DND-41 (cell line): Measurements from ENCODE around the gene MTARC2.

Experiments
- CTCF ChIP-seq: IDR thresholded peaks from 2 replicates; pipeline ENCODE4 v1.5.1; 2012; ENCODE audit warnings: borderline replicate concordance, low read length, moderate library complexity, mild to moderate bottlenecking; ENCODE audit not compliant: poor library complexity, severe bottlenecking; ENCODE audit errors: extremely low read depth
- EZH2 ChIP-seq: IDR thresholded peaks from 3 replicates; pipeline ENCODE4 v1.6.1; 2012; ENCODE audit warnings: borderline replicate concordance, low read depth, mild to moderate bottlenecking, moderate library complexity, low read length, inconsistent platforms; ENCODE audit not compliant: severe bottlenecking

- TF ChIP-seq CTCF (no peak), EZH2 (no peak)
Measured at GRCh38 chr1:220708936-220709801, 39.0 kb upstream of the MTARC2 start.
